HG02678 (cell line): Measurements from ENCODE around the gene RHO.

Experiments
- ATAC-seq: cut with Tn5 transposase; IDR thresholded peaks from one replicate; pipeline ENCODE4 v1.9.1; 2021; ENCODE audit warnings: mild to moderate bottlenecking, moderate library complexity; ENCODE audit not compliant: unreplicated experiment

RHO gene

GRCh38 chr3:129519896-129520715 lies 8.3 kb upstream of the RHO start:
- no peak for ATAC-seq

DNA sequence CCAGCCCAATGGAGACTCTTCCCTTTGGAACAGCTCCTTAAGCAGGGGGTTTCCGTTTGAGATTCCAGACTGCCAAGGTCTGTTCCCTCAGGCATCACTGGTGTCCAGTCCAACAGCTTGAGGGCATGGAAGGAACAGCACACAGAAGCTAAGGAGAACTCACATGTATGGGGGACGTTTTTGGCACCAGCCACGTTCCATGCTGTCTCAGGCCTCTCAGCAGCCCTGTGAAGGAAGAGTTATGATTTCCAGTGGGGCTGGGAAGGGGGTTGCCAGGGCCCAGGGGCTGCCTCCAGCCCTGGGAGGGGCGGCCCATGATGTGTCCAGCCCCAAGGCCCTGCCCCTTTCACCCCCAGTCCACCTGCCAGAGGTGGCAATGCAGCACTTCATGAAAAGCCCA lies 7.5 kb upstream of the RHO start:
- no peak for ATAC-seq

GRCh38 chr3:129521611-129522010 lies 6.8 kb upstream of the RHO start:
- ATAC-seq: no peak

DNA sequence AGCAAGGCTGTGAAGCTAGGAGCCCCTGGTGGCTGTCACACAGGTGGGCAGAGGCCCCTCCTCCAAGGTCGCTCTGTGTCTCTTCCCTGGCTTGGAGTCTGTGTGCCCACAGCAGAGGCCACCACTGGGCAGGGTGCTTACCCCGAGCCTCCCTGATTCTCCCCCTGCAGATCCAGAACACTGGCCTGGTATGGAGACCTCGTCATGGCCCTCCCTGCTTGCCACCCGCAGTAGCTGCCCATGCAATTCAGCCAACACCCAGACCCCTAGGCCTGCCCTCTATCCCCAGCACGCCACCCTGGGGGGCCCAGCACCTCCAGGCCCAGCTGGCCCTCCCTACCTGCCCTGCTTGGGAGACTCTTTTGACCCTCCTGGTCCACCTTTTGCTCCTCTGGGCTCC lies 5.5 kb upstream of the RHO start:
- no peak for ATAC-seq

- no peak for ATAC-seq
These were observed 4.4 kb upstream of the RHO start for GRCh38 chr3:129524081-129524480.

- ATAC-seq: no peak
These were observed 3.0 kb upstream of the RHO start for GRCh38 chr3:129525341-129525968.

DNA sequence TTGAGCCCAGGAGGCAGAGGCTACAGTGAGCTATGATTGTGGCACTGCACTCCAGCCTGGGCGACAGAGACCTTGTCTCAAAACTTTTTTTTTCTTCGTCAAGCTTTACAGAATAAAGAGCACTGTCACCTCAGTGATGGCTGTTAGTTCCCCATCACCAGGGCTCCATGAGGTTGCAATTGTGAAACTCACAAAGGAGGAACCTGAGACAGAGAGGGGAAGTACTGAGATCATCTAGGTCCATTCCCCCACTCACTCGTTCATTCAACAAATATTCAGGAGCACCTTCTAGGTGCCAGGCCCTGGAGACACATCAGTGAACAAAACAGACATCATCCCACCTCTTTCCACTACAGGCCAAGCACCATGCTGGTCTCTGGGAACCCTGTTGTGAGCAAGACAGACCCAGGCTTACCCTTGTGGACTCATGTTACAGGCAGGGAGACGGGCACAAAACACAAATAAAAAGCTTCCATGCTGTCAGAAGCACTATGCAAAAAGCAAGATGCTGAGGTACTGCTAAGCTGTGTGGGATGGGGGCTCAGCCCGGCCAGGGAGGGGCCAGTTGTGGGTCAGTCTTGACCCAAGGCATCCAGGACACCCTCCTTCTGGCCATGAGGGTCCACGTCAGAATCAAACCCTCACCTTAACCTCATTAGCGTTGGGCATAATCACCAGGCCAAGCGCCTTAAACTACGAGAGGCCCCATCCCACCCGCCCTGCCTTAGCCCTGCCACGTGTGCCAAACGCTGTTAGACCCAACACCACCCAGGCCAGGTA lies 2.1 kb upstream of the RHO start:
- ATAC-seq: peak; percentile 87

GRCh38 chr3:129527262-129527661 lies 1.2 kb upstream of the RHO start:
- no peak for ATAC-seq

DNA sequence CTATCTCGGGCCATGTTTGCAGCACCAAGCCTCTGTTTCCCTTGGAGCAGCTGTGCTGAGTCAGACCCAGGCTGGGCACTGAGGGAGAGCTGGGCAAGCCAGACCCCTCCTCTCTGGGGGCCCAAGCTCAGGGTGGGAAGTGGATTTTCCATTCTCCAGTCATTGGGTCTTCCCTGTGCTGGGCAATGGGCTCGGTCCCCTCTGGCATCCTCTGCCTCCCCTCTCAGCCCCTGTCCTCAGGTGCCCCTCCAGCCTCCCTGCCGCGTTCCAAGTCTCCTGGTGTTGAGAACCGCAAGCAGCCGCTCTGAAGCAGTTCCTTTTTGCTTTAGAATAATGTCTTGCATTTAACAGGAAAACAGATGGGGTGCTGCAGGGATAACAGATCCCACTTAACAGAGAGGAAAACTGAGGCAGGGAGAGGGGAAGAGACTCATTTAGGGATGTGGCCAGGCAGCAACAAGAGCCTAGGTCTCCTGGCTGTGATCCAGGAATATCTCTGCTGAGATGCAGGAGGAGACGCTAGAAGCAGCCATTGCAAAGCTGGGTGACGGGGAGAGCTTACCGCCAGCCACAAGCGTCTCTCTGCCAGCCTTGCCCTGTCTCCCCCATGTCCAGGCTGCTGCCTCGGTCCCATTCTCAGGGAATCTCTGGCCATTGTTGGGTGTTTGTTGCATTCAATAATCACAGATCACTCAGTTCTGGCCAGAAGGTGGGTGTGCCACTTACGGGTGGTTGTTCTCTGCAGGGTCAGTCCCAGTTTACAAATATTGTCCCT lies 1.2 kb downstream of the RHO start:
- no peak for ATAC-seq

DNA sequence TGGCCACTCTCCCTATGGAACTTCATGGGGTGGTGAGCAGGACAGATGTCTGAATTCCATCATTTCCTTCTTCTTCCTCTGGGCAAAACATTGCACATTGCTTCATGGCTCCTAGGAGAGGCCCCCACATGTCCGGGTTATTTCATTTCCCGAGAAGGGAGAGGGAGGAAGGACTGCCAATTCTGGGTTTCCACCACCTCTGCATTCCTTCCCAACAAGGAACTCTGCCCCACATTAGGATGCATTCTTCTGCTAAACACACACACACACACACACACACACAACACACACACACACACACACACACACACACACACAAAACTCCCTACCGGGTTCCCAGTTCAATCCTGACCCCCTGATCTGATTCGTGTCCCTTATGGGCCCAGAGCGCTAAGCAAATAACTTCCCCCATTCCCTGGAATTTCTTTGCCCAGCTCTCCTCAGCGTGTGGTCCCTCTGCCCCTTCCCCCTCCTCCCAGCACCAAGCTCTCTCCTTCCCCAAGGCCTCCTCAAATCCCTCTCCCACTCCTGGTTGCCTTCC lies 1.9 kb downstream of the RHO start:
- no peak for ATAC-seq

- ATAC-seq: no peak
These were observed 2.4 kb downstream of the RHO start for GRCh38 chr3:129530821-129531220.

DNA sequence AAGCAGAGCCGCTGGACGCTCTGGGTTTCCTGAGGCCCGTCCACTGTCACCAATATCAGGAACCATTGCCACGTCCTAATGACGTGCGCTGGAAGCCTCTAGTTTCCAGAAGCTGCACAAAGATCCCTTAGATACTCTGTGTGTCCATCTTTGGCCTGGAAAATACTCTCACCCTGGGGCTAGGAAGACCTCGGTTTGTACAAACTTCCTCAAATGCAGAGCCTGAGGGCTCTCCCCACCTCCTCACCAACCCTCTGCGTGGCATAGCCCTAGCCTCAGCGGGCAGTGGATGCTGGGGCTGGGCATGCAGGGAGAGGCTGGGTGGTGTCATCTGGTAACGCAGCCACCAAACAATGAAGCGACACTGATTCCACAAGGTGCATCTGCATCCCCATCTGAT lies 3.3 kb downstream of the RHO start:
- ATAC-seq: no peak

DNA sequence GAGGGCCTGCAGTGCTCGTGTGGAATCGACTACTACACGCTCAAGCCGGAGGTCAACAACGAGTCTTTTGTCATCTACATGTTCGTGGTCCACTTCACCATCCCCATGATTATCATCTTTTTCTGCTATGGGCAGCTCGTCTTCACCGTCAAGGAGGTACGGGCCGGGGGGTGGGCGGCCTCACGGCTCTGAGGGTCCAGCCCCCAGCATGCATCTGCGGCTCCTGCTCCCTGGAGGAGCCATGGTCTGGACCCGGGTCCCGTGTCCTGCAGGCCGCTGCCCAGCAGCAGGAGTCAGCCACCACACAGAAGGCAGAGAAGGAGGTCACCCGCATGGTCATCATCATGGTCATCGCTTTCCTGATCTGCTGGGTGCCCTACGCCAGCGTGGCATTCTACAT lies 3.8 kb downstream of the RHO start:
- no peak for ATAC-seq

DNA sequence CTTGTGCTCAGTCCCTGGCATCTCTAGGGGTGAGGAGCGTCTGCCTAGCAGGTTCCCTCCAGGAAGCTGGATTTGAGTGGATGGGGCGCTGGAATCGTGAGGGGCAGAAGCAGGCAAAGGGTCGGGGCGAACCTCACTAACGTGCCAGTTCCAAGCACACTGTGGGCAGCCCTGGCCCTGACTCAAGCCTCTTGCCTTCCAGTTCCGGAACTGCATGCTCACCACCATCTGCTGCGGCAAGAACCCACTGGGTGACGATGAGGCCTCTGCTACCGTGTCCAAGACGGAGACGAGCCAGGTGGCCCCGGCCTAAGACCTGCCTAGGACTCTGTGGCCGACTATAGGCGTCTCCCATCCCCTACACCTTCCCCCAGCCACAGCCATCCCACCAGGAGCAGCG lies 5.0 kb downstream of the RHO start:
- no peak for ATAC-seq

DNA sequence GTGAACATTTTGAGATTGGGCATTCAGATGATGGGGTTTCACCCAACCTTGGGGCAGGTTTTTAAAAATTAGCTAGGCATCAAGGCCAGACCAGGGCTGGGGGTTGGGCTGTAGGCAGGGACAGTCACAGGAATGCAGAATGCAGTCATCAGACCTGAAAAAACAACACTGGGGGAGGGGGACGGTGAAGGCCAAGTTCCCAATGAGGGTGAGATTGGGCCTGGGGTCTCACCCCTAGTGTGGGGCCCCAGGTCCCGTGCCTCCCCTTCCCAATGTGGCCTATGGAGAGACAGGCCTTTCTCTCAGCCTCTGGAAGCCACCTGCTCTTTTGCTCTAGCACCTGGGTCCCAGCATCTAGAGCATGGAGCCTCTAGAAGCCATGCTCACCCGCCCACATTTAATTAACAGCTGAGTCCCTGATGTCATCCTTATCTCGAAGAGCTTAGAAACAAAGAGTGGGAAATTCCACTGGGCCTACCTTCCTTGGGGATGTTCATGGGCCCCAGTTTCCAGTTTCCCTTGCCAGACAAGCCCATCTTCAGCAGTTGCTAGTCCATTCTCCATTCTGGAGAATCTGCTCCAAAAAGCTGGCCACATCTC lies 6.1 kb downstream of the RHO start:
- ATAC-seq: no peak

DNA sequence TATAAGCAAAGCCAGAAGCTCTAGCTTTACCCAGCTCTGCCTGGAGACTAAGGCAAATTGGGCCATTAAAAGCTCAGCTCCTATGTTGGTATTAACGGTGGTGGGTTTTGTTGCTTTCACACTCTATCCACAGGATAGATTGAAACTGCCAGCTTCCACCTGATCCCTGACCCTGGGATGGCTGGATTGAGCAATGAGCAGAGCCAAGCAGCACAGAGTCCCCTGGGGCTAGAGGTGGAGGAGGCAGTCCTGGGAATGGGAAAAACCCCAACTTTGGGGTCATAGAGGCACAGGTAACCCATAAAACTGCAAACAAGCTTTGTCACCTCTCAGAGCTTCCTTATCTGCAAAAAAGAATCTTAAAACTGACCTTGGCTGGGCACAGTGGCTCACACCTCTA lies 6.6 kb downstream of the RHO start:
- ATAC-seq: no peak

DNA sequence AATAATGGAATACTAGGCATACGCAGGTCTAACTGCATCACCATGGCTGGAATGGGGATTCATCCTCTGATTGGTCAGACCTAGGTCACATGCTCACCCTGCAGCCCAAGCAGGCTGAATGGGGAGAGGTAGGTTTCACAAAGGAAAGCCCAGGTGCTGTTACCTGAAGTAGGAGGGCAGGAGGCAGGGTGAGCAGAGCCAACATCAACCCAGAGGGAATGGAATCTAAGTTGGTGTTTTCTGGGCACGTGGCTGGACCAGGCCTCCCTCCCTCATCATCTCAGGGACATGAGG lies 7.9 kb downstream of the RHO start:
- ATAC-seq: no peak

GRCh38 chr3:129536804-129537203 lies 8.4 kb downstream of the RHO start:
- ATAC-seq: no peak

DNA sequence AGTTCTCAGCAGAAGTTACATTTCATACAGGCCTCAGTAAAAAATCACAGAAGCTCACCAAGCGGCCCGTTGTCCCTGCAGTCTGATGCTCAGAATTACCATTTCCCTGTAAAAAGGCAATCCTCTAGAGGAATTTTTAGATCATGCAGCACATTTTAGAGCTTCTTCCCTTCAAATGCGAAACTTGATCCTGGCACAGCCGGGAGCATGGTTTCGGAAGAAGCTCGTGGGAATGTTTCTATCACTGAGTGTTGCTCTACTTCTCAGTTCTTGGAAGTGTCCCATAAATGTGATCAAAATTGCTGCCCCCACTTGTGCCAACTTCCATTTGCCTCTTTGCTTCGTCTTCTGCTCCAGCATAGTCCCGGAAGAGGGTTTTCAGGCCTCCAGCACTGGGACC lies 10.8 kb downstream of the RHO start:
- ATAC-seq: no peak

DNA sequence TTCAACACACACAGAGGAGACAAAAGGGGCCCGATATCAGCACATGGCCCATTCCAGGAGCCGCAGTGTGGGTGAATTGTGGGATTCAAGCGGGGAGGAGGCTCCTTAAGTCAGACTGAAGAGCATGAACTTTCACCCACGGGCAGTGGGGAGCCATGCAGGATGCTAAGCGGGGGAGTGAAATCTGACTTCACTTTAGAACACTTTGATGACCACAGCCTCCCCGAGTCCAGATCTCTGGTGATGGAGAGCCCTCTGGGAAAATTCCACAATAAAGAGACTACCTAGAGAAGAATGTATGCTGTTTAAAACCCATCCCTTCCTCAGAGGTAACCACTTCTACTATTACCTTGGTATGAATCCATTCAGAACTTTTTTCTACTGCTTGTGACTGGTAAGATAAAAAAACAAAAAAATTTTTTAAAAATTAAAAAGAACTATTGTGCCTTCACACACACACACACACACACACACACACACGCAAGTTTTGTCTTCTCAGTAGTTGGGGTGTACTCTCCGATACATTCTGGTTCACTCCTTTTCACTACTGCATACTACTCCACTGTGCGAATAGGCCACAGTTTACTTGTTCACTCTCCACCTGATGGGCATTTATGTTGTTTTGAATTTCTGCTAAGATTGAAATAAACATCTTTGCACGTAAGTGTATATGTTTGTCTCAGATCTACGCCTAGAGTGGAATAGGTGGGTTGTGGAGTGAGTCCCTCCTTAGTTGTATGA lies 12.5 kb downstream of the RHO start:
- no peak for ATAC-seq
